HUES6 (cell line): ENCODE results near the gene PAQR6.
A peak's percentile ranks its signal among the peaks of the same experiment; 100 is the strongest.

Source experiments
- H3K27ac ChIP-seq: 2 replicates; pipeline ENCODE4 v1.7.0; 2013; ENCODE audit warnings: low read depth, mild to moderate bottlenecking, low read length, inconsistent platforms
- H3K27me3 ChIP-seq: 2 replicates; pipeline ENCODE4 v1.6.1; 2013; ENCODE audit warnings: low read length; ENCODE audit not compliant: control insufficient read depth, insufficient read depth
- H3K36me3 ChIP-seq: 2 replicates; pipeline ENCODE4 v1.6.1; 2013; ENCODE audit warnings: low read length; ENCODE audit not compliant: control insufficient read depth, insufficient read depth
- H3K4me1 ChIP-seq: 2 replicates; pipeline ENCODE4 v1.6.1; 2013; ENCODE audit warnings: low read length; ENCODE audit not compliant: control insufficient read depth, insufficient read depth
- H3K4me3 ChIP-seq: 2 replicates; pipeline ENCODE4 v1.5.1; 2013; ENCODE audit warnings: low read depth, low read length
- H3K9ac ChIP-seq: one replicate; pipeline ENCODE4 v1.6.1; 2013; ENCODE audit warnings: mild to moderate bottlenecking, low read length
- H3K9me3 ChIP-seq: 2 replicates; pipeline ENCODE4 v1.6.1; 2013; ENCODE audit warnings: low read depth, low read length; ENCODE audit not compliant: control insufficient read depth, insufficient read depth

Gene PAQR6

DNA sequence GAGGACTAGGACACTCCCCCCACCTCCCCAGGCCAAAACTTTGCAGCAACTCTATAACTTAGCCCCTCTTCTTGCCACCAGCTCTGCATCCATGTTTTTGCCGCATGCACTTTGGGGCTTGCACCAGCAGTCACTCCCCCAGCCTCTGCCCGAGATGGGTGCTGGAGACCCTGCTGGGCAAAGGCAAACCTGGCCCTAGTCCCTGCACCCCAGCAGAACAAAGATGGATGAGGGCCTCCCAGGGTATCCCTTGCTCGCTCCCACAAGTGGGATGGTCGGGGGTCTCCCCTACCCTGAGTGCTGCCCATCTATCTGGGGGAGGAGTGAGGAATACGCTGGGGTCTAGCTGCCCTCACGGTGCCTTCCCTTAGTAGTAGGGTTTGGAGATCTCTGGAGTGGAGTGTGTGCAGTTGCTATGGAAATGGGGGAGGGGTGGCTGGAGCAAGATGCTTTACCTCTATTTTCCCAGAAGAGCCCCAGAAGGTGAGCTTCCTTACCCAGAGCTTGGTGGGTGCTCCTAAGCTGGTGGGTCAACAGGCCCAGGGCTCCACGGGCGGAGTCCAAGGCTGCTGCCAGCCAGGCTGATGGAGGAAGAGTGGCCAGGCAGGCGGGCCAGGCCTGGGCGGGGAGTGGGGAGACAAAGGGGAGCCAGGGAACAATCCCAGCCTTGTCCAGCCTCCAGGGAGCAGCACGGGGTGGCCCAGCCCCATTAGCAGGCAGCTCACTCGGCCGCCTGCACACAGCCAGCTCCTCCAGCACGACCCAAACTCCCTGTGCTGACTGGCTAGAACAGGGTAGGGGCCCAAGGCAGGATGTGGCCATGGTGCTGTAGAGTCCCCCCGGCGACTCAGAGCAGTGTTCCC, at the start of gene PAQR6:
PAQR6 (minus strand) TSS at position 597 of the 863 bp plus-strand sequence. CDS start 1,325 bp downstream, outside the sequence.
- Histone ChIP-seq H3K36me3 (peaks cover 44% of the 10 kb centered on the region), H3K9ac (no peak within 1 kb of the TSS), H3K27ac (no peak within 1 kb of the TSS)

GRCh38 chr1:156295391-156295947, 47.6 kb upstream of the PAQR6 start, which contains the start of gene GLMP:
Gene GLMP, minus strand, starts transcription at chr1:156295679. Its CDS starts 34 bp downstream, at chr1:156295645.
- Histone ChIP-seq H3K9me3 (no peaks in the 10 kb centered on the region), H3K4me3 (peak within 1 kb of the TSS; percentile 88), H3K9ac (peak within 1 kb of the TSS; percentile 66), H3K27ac (no peak within 1 kb of the TSS), H3K4me1 (peaks cover 13% of the 10 kb centered on the region), H3K36me3 (peaks cover 15% of the 10 kb centered on the region; the same call in 1 of the 2 replicates), H3K27me3 (no peaks in the 10 kb centered on the region)

More for the DNA sequence above, at the start of gene PAQR6:
- peaks cover 19% of the 10 kb centered on the region for H3K4me1 ChIP-seq
- H3K27me3 ChIP-seq = no peaks in the 10 kb centered on the region
- H3K9me3 ChIP-seq = no peaks in the 10 kb centered on the region
- no peak within 1 kb of the TSS for H3K4me3 ChIP-seq

DNA sequence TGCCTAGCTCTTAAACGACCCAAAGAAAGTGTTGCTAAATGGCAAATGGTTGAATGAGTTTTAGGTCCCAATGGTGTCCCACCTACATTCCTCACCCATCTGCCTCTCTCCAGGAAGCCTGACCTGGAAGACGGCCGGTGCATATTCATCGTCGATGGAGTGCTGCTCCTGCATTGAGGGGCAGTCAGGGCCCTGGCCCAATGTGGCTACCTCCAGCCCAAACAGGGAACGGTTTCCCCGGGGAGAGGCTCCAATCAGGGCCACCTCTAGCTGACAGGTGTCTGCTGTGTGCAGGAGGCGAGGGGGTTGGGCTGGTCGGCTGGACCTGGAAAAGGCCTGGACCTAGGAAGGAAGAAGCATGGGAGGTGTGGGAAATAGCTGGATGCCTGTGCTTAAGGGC, 46.0 kb upstream of the PAQR6 start:
- Histone ChIP-seq H3K4me1 (peaks cover 13% of the 10 kb centered on the region), H3K9me3 (no peaks in the 10 kb centered on the region), H3K4me3 (no peak overlapping the region), H3K27ac (no peak overlapping the region), H3K27me3 (no peaks in the 10 kb centered on the region), H3K9ac (no peak overlapping the region), H3K36me3 (peaks cover 17% of the 10 kb centered on the region)

GRCh38 chr1:156293098-156293434, 45.2 kb upstream of the PAQR6 start:
- Histone ChIP-seq H3K9ac (no peak overlapping the region), H3K4me1 (peaks cover 13% of the 10 kb centered on the region), H3K27me3 (no peaks in the 10 kb centered on the region), H3K27ac (no peak overlapping the region), H3K36me3 (peaks cover 17% of the 10 kb centered on the region), H3K4me3 (no peak overlapping the region), H3K9me3 (no peaks in the 10 kb centered on the region)

DNA sequence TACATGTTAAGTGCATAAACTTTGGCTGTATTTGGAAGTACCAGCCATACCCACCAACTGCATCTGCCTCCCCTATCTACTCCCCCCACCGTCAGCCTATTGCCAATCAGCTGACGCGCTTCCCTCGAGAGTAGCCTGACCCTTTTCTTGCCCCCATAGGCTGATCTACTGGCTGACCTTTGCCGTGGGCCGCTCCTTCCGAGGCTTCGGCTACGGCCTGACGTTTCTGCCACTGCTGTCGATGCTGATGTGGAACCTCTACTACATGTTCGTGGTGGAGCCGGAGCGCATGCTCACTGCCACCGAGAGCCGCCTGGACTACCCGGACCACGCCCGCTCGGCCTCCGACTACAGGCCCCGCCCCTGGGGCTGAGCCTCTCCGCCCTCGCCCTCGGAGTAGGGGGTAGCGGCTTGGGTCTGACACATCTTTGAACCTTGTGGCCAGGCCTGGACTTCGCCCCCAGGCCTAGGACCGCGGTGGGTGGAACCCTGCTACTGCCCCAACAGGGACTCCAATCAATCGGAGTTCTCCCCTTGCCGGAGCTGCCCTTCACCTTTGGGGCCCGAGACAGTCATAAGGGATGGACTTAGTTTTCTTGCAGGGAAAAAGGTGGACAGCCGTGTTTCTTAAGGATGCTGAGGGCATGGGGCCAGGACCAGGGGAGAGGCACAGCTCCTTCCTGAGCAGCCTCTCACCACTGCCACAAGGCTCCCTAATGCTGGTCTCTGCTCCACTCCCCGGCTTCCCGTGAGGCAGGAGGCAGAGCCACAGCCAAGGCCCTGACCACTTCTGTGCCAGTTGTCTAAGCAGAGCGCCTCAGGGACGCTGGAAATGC, 43.6 kb upstream of the PAQR6 start:
- Histone ChIP-seq H3K36me3 (peaks cover 17% of the 10 kb centered on the region), H3K4me3 (peak overlapping the region; percentile 57), H3K27me3 (no peaks in the 10 kb centered on the region), H3K4me1 (peaks cover 13% of the 10 kb centered on the region), H3K27ac (no peak overlapping the region), H3K9me3 (no peaks in the 10 kb centered on the region), H3K9ac (peak overlapping the region; percentile 30)

- Histone ChIP-seq H3K27ac (no peak overlapping the region), H3K36me3 (peaks cover 17% of the 10 kb centered on the region), H3K4me3 (no peak overlapping the region), H3K9ac (no peak overlapping the region), H3K4me1 (peaks cover 7% of the 10 kb centered on the region; the same call in 1 of the 2 replicates), H3K9me3 (no peaks in the 10 kb centered on the region), H3K27me3 (no peaks in the 10 kb centered on the region)
These were observed 42.0 kb upstream of the PAQR6 start for GRCh38 chr1:156289857-156290256.

DNA sequence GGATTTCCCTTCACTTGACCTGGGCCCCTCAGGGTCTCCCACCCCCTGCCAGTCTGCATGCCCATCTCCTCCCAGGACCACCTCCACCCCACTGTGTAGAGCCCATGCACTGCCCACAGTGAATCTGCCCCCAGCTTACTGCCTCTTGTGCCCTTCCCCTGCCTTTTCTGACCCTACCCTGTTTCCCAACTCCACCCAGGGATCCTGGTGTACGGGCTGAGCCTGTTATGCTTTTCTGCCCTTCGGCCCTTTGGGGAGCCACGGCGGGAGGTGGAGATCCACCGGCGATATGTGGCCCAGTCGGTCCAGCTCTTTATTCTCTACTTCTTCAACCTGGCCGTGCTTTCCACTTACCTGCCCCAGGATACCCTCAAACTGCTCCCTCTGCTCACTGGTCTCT, 38.2 kb upstream of the PAQR6 start:
- no peak overlapping the region for H3K9ac ChIP-seq
- no peak overlapping the region for H3K4me3 ChIP-seq
- peaks cover 2% of the 10 kb centered on the region for H3K36me3 ChIP-seq
- no peaks in the 10 kb centered on the region for H3K9me3 ChIP-seq
- no peaks in the 10 kb centered on the region for H3K27me3 ChIP-seq
- H3K4me1 ChIP-seq = 0 out of 2 replicates have a peak, but pooled peaks cover 14% of the 10 kb centered on the region
- no peak overlapping the region for H3K27ac ChIP-seq

DNA sequence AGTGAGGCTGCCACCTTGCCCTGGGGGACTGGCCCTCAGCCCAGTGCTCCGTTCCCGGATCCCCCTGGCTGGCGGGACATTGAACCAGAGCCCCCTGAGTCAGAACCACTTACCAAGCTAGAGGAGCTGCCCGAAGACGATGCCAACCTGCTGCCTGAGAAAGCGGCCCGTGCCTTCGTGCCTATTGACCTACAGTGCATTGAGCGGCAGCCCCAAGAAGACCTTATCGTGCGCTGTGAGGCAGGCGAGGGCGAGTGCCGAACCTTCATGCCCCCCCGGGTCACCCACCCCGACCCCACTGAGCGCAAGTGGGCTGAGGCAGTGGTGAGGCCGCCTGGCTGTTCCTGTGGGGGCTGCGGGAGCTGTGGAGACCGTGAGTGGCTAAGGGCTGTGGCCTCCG, 37.6 kb upstream of the PAQR6 start:
- H3K36me3 ChIP-seq = peaks cover 2% of the 10 kb centered on the region
- no peak overlapping the region for H3K9ac ChIP-seq
- no peaks in the 10 kb centered on the region for H3K27me3 ChIP-seq
- 0 out of 2 replicates have a peak, but pooled peaks cover 14% of the 10 kb centered on the region for H3K4me1 ChIP-seq
- H3K4me3 ChIP-seq = no peak overlapping the region
- H3K9me3 ChIP-seq = no peaks in the 10 kb centered on the region
- no peak overlapping the region for H3K27ac ChIP-seq

GRCh38 chr1:156284757-156285156, 36.9 kb upstream of the PAQR6 start:
- Histone ChIP-seq H3K4me3 (no peak overlapping the region), H3K4me1 (0 out of 2 replicates have a peak, but pooled peaks cover 14% of the 10 kb centered on the region), H3K27ac (no peak overlapping the region)

GRCh38 chr1:156284112-156284511, 36.3 kb upstream of the PAQR6 start, which contains the start of gene TMEM79:
Gene TMEM79, plus strand, starts transcription at chr1:156284325. Its CDS starts 902 bp downstream, at chr1:156285227.
- Histone ChIP-seq H3K27me3 (no peaks in the 10 kb centered on the region), H3K9ac (peak within 1 kb of the TSS; percentile 87), H3K27ac (no peak within 1 kb of the TSS), H3K4me1 (0 out of 2 replicates have a peak, but pooled peaks cover 14% of the 10 kb centered on the region), H3K4me3 (peak within 1 kb of the TSS; percentile 65), H3K9me3 (no peaks in the 10 kb centered on the region), H3K36me3 (peaks cover 10% of the 10 kb centered on the region)

More at GRCh38 chr1:156284757-156285156, 36.9 kb upstream of the PAQR6 start:
- Histone ChIP-seq H3K9ac (no peak overlapping the region), H3K36me3 (peaks cover 8% of the 10 kb centered on the region), H3K27me3 (no peaks in the 10 kb centered on the region), H3K9me3 (no peaks in the 10 kb centered on the region)
